SK-MEL-5 (cell line): ENCODE measurements around the gene LSM12. TPM values are rescaled to one million over a fixed set of nuclear protein-coding genes. Genes with fewer than 3 reads are reported as not detected.
"Not testable (repeated sequence)": the region's sequence is repeated elsewhere in the genome, so short reads cannot be mapped to it uniquely, and the experiment has no call there.

ENCODE experiments used
- DNase-seq: peaks from one replicate; pipeline ENCODE4 v3.0.0-alpha.2; 2016; ENCODE audit warnings: low read depth, low spot score
- in situ Hi-C: cut with HindIII; loops from 2 replicates; pipeline ENCODE4 v1.10.0; 2016; ENCODE audit warnings: low sequenced_read_pairs, high pct_unique_total_duplicates, low pct_unique_long_range_greater_than_20kb
- total RNA-seq: library from RNA; depleted of rRNA; stranded (reverse); fragments of >200 nt; shearing (Covaris generic); gene quantifications from 2 replicates; pipeline ENCODE4 v1.2.3, GENCODE V29; 2014

LSM12 gene
- total RNA-seq, 1 experiment from 2014 or later, result 49.2 TPM

GRCh38 chr17:44063704-44064639 lies 2.5 kb downstream of the LSM12 start:
- in situ Hi-C loops, result no loop called here
- no peak for DNase-seq

DNA sequence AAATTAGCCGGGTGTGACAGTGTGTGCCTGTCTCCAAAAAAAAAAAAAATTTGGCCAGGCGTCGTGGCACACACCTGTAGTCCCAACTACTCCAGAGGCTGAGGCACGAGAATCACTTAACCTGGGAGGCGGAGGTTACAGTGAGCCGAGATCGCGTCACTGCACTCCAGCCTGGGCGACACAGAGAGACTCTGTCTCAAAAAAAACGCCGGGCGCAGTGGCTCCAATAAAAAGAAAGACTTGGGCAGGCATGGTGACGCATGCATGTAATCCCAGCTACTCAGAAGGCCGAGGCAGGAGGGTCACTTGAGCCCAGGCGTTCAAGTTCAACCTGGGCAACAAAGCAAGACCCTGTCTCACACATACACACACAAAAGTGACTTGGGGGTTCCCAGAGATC lies 3.6 kb downstream of the LSM12 start:
- in situ Hi-C loops, result no loop called here
- no peak for DNase-seq

- in situ Hi-C loops, result no loop called here
- no peak for DNase-seq
Observed at GRCh38 chr17:44061446-44061845, 5.0 kb downstream of the LSM12 start.

GRCh38 chr17:44059101-44059892 lies 7.2 kb downstream of the LSM12 start:
- in situ Hi-C loops, result no loop called here
- DNase-seq, result no peak

DNA sequence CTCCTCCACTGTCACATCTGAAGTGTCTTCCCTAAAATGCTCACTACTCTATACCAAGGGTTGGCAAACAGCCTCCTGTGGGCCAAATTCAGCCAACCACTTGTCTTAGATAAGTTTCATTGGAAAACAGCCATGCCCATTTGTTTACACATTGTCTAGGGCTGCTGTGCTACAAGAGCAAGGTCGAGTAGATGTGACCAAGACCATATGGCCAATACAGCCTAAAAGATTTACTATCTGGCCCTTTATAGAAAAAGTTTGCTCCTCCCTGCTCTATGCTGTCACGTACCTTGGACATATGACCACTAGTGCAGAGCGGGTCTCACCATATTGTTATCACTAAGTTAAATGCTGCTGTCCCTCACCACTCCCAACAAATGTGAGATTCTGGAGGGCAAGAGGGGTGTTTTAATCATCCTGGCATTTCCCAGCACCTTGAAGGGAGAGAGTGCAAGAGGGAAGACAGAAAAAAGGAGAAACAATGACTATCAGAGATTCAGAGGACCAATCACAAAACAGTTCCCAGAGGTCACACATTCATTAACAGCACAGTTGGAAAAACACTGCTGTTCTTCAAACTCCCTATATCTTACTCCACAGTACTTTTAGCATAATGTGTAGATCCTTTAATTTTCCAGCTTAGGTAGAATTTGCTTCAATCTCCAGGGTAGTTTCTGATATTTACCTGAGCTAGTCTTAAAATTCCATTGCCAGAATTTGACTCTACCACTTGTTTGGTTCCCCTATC lies 13.2 kb downstream of the LSM12 start:
- in situ Hi-C loops, result no loop called here

GRCh38 chr17:44049294-44050060 lies 17.0 kb downstream of the LSM12 start:
- in situ Hi-C loops, result no loop called here
- no peak for DNase-seq

More for the DNA sequence above, 13.2 kb downstream of the LSM12 start:
- DNase-seq, result no peak

GRCh38 chr17:44046893-44047292 lies 19.6 kb downstream of the LSM12 start:
- in situ Hi-C loops, DNase-seq: not testable (repeated sequence)

GRCh38 chr17:44045486-44045885 lies 21.0 kb downstream of the LSM12 start:
- DNase-seq, result no peak
- in situ Hi-C loops, result no loop called here

- DNase-seq, result no peak
- in situ Hi-C loops, result no loop called here
Observed at GRCh38 chr17:44044071-44044470, 22.4 kb downstream of the LSM12 start.

- DNase-seq, result no peak
- in situ Hi-C loops, result no loop called here
Observed at GRCh38 chr17:44043272-44043696, 23.2 kb downstream of the LSM12 start.

DNA sequence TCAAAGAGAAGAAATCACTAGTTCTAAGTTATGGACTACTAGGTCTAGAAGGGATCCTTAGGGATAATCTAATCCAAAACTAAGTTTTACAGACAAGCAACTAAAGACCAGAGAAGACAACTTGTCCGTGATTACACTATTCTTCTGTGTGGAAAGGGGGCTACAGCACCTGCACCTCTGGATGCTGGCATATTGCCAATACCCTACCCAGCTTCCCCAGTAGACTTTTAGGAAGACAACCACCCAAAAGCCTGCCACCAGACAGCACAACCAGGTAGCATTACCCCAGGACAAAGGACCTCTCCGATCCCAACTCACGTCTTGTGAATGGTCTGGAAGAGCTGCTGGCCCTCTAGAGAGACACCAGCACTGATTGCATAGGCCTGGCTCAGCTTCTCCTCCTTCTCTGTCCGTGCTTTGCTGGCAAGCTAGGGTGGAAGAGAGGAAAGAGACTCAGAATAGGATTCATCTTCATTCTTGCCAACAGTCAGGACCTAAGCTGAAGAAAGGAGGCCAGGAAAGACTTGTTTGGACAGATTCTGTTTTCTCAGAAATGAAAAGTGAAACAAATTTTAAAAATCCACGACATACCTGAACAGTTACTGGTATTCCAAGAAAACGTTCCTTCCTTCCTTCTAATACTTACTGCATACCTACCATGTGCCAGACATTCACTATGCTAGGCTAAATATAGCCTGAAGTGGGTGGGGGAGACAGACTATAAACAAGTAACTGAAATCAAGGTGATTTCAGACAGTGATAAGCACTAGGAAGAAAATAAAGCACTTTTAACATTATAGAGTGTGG lies 26.4 kb downstream of the LSM12 start:
- in situ Hi-C loops, result no loop called here
- no peak for DNase-seq

GRCh38 chr17:44038604-44039011 lies 27.9 kb downstream of the LSM12 start:
- no peak for DNase-seq
- in situ Hi-C loops, result no loop called here

DNA sequence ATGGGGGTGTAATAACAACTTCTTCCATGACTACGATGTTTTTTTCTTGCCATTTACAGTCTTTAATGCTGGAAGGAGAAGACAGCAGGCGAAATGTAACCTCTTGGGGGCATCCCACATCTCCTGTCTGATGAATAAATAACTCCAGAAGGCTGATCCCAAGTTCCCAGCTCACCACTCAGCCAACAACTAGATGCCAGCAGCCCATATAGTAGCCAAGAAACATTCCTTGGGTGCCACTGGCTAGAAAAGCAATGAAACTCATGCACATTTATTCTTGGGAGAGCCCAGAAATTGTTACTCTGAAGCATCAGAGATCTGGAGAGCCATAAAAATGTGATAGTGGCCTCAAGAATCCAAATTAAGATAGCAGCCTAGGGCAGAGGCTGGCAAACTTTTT lies 29.0 kb downstream of the LSM12 start:
- in situ Hi-C loops, result no loop called here
- no peak for DNase-seq

GRCh38 chr17:44034688-44035087 lies 31.8 kb downstream of the LSM12 start:
- DNase-seq, in situ Hi-C loops: not testable (repeated sequence)

DNA sequence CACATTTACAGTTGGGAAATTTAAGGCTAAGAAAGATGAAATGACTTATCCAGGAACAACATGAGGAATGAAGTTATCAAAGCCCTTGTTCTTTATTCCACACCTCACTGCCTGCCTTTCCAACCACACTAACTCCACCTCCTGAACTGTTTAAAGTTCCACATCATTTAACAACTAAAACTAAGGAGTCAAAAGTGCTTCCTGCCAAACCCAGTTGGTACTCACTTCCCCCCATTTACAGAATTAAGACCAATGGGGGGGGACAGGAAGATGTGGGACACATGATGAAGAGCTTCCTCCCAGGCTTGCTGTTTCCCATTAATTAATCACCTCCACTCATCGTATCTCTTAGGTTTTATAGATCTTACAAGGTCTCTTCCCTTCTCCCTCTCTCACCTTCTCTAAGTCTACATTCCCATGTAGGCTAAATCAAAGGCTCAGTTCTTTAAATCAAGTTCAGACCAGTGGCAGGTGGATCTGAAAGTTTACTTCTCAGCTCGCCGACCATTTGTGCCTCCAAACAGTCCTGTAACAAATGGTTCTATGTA lies 32.5 kb downstream of the LSM12 start:
- in situ Hi-C loops, result no loop called here
- DNase-seq, result no peak

DNA sequence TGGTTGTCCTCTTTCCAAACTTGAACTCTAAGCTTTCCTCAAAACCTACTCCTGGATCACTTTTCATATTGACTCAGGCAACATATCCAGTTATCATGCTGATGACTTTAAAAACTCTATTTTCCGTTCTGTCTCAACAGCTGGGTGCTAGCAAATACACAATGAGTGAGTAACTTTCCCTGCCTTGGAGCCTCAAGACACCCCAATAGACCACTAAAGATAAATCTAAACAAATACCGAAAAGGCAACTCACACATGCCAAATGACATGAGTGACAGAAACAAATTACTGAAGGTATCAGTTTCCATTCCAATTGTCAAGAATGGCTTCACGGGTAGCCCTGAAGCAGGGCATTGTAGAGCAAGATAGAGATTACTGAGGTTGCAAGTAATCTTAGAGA lies 36.0 kb downstream of the LSM12 start:
- DNase-seq, result no peak
- in situ Hi-C loops, result no loop called here
